GM18861 (cell line): ENCODE results near the gene IQCB1.
"Not testable (repeated sequence)": the region's sequence is repeated elsewhere in the genome, so short reads cannot be mapped to it uniquely, and the experiment has no call there.

Experiments
- ATAC-seq: cut with Tn5 transposase; IDR thresholded peaks from one replicate; pipeline ENCODE4 v1.9.1; 2021; ENCODE audit not compliant: unreplicated experiment

Gene IQCB1

DNA sequence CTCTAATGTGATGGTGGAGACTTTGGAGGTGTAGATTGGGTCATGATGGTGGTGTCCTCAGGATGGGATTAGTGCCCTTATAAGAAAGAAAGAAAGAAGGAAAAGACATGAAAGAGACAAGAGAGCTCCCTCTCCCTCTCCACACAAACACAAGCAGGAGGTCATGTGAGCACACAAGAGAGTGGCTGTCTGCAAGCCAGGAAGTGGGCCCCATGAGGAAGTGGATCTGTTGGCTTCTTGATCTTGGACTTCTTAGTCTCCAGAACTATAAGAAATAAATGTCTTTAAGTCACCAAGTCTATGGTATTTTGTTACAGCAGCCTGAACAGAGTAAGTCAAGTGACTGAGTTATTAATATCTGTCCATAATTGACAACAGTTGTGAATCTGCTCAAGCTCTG, 17.1 kb downstream of the IQCB1 start:
- ATAC-seq, result no peak

DNA sequence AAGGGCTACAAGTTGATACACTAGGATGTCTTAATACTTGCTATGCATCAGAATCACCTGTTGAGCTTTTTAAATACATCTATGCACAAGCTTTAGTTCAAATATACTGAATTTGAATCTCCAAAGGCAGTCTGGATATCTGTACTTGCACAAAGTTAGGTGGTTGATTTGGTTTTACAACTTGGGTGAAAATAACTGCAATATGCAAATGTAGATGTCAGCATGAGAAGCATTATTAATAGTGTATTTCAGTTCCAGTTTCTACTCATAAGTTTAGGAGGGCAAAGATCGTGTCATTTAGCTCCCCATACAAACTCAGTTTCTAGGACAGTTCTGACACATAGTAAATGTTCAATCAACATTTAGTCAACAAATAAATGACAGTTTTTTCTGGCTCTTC, 25.6 kb downstream of the IQCB1 start:
- peak; percentile 97 for ATAC-seq

DNA sequence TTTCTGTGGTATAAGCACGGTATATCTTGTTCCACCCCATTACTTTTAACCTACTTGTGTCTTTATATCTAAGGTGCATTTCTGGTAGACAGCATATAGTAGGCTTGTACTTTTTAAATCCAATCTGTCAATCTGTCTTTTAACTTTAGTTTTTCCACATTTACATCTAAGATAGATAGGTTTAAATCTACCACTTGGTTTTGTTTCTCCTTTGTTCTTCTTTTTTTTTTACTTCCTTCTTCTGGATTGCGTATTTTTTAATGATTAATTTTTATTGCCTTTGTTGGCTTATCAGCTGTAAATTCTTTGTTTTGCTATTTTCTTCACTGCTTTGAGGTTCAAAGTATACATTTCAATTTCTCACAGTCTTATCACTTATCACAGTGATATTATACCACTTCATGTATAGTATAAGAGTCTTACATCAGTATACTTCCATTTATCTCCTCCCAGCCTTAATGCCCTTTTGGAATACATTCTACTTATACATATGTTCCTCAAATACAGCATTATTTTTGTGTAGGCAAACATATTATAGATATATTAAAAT, 31.0 kb downstream of the IQCB1 start:
- no peak for ATAC-seq

DNA sequence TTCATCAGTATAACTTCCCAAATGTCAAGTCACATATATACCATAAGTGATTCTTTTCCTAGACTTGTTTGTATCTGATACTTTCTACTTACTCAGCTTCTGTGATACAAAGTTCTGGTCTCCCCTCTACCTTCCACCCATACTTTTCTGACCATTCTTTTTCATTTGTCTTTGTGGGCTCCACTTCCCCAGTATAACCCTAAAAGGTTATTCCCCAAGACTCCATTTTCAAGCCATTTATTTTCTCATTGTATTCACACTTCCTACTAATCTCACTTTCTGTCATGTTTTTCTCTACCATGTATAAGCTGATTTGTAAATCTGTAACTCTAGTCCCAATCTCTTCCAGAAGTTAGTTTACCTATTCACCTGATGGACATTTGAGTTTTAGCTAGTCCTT, 34.0 kb downstream of the IQCB1 start:
- ATAC-seq, result no peak

DNA sequence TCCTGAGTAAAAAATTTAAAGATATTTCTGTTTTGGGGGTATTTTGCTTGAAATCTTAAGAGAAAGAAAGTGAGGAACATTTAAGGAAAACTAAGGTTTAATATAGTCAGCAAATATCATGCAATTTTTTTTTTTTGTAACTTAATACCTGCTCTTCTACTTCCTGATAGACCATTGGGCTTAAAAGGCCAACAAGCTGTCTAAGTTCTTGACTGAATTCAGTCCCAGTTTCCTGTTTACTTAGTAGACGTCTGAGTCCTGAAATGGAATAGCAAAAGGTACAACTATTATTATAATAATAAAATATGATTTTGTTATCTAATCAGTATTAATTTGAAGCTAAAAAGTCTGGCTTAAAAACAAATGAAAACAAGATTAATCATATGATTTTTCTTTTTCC, 37.9 kb downstream of the IQCB1 start:
- no peak for ATAC-seq

DNA sequence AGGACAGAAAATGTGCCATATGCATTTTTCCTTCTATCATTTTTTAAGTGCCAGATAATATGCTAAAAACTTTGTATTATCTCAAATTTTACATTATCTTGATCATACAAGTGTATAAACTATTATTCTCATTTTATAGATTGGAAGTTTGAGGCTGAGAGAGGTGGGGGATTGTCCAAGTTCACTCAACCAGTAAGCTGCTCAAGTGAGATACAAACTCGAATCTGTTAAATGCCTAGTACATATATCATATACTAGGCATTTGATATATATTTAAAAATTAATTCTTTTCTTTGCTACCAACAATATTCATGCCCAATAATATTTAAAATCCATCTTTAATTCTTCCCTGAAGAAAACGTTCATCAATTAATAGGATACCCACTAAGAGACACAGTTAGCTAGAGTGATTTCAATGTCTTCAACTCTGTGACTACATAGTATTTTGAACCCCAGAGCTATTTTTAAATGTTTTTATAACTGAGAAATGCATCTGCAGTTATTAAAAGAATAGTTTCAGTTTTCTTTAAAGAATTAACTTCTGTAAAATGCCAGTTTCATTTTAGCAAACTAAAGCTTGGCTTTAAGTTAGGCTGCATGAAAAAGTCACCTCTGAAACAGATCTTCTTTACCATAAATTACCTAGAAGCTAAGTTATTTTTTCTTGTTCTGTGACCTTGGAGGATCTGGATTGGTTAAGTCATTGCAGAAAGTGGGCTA, 40.4 kb downstream of the IQCB1 start:
- no peak for ATAC-seq

DNA sequence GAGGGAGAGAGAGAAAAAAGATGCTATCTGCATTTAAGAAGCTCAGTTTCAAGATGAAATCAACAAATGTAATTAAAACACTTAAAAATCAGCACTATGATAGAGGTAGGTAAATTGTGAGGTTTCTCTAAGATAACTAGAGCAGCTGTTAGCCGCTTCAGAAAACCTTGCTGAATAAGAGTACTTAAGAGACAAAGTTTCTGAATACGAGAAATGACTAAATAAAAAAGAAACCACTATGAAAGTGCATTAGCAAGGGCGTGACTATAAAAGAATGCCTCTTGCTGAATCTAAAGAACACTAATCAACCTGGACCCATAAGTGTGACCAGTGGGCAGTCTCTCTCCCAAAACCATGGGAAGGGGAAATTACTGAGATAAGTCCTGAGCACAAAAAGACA, 41.8 kb downstream of the IQCB1 start:
- ATAC-seq, result no peak

DNA sequence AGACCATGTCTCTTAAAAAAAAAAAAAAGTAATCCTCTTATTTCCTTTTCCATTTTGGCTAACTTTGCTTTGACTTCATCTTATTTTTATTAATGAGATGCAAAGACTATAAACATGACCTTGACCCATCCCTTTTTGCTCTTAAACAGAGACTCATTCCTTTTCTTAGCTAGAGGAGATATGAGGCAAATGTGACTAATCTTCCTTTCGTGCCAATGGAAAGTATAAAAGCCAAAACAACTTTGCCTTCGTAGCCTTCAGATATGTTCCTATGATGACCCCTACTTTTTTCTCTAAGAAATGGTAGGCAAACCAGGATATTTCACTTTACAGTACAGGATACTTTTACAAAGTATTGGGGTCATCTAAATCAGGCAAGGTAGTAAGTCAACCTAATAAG, 48.4 kb downstream of the IQCB1 start:
- ATAC-seq, result no peak

DNA sequence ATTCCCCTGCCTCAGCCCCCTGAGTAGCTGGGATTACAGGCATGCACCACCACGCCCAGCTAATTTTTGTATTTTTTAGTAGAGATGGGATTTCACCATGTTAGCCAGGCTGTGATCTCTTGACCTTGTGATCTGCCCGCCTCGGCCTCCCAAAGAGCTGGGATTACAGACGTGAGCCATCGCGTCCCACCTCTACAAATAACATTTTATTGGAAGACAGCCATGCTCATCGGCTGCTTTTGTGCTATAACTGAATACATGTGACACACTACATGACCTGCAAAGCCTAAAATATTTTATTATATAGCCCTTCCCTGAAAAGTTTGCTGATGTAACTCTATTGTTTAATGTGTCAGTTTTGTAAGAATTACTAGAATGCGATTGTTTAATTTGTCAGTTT, 52.1 kb downstream of the IQCB1 start:
- ATAC-seq, result not testable (repeated sequence)

DNA sequence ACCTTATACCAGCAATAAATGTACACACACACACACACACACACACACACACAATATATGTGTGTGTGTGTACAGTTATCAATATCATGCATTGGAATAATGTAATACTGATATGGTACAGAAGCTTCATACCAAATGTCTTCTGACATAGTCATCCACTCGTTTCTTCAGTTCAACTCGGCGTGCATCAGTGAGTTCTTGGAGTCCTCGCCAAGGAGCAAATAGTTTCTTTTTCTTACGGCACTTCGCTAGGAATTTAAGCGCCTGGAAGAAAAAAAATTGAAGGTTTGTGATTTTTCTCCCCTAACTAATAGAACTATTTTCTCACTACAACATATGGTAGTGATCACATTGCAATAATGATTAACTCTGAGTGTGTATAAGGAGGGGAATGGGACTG, 53.2 kb downstream of the IQCB1 start:
- ATAC-seq, result no peak

DNA sequence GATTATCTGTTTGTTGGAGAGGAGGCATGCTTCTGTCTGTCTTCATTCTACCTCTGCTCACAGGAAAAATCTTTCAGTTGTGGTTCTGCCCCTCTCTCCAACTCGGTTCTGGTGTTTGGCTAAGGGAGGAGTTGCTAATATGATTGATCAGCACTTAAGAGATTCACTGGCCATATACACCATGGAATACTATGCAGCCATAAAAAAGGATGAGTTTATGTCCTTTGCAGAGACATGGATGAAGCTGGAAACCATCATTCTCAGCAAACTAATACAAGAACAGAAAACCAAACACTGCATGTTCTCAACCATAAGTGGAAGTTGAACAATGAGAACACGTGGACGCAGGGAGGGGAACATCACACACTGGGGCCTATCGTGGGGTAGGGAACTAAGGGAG, 59.8 kb downstream of the IQCB1 start:
- ATAC-seq, result not testable (repeated sequence)

DNA sequence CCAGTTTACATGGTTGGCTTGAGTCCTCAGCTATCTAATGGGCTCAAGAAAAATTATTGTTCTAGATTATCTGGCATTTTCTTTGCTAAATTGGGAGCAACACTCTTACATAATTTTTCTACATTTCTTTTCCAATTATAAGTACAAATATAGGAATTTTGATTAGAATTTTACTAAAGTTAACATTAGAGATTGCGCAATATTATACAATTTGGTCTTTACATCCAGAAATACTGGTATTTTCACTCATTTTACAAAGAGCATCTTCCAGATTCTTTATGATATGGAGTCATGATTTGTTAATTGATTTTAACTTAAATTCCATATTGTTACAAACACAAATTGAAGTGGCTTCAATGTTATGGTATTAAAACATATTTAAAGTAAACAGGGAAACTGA, 65.6 kb downstream of the IQCB1 start:
- ATAC-seq, result no peak

DNA sequence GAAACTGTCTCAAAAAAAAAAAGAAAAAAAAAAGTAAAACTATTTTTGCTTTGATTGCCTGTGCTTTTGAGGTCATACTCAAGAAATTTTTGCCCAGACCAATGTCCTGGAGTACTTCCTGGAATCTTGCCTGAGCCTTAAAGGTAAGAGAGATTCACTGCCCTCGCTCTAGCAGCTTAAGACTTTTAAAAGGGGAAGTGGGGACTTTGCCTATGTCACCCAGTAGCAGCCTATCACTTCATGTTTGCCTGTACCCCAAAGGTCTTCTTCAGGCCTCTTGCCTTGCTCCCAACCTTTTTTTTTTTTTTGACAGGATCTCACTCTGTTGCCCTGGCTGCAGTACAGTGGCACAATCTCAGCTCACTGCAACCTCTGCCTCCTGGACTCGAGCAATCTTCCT, 66.4 kb downstream of the IQCB1 start:
- no peak for ATAC-seq

DNA sequence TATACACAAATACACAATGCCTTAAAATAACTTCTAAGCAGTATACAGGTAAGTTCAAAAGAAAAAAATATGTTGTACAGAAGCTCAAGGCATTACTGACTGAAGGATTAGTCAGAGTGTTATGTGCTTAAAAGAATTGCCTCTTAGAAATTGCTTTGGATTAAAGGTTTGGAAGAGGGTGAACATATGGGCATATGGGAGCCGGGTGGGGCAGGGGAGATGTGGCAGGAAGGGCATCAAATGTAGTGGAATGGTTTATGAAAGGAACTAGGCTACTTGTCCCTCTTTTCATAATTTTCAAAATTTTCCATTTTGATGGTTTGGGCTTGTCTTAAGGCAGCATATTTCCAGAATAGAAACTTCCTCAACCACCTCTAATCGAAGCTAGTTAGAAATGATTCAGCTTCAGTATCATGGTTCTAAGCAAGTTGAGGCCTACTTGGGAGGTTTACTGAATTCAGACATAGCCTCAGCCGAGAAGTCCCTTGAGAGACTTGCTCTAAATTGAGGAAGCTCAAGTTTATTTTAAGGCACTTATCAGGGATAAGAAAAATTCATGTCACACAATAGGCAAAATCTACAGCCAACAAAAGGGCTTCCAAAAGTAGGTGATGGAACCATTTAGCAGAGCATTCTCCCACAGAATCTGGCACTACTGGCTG, 75.2 kb downstream of the IQCB1 start:
- ATAC-seq, result no peak

DNA sequence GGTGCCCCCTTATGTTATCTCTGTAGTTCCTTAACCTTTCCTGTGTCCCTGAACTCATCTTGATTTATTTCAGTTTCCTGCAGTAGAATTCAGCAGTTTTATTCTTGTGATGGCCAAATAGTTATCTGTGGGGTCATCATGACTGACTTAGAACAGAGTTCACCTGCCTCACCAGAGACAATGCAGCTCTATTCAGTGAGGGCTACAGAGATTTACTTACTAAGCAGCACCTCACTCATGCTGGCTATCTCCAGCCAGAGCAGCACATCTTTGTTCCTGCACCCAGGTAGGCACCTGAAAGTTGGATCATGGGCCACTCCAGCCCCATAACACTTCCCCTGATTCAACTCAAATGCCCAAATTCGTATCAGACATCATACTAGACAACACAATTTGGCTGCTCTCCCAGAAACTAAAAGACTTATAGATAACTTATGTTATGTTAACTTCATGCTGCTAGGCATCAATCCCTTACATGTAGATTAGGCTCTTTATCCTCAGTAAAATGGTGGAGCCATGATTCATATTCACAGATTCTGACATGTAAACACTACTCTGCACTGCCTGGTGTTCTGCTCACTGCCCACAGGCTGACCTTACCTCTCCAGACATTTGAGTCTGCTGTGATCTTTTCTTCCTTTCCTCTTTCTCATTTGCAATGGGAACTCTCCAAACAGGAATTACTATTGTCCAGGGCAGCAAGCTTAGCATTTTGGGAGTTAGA, 76.0 kb downstream of the IQCB1 start:
- no peak for ATAC-seq

DNA sequence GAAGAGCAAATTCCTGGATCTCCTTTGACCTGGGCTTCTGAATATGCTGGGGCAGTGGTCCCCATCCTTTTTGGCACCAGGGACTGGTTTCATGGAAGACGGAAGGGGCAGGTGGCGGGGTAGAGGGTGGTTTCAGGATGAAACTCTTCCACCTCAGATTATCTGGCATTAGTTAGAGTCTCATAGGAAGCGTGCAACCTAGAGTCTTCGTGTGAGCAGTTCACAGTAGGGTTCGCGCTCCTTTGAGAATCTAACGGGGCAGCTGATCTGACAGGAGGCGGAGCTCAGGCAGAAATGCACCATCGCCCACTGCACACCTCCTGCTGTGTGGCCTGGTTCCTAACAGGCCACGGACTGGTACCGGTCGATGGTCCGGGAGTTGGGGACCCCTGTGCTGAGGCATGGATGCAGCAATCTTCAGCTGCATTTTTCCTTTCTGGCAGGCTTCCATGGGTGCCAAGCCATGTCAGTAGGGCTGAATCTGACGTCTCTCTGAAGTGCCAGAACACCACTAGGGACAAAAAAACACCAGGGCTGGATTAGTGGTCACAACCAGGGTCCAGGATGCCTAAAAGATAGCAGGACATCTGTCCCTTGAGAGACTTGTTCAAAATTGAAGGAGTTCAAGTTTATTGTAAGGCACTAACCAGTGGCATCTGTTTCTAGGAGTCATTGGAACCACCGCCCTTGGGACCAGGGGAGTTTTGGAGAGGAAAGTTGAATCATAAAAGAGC, 76.9 kb downstream of the IQCB1 start:
- ATAC-seq, result no peak

DNA sequence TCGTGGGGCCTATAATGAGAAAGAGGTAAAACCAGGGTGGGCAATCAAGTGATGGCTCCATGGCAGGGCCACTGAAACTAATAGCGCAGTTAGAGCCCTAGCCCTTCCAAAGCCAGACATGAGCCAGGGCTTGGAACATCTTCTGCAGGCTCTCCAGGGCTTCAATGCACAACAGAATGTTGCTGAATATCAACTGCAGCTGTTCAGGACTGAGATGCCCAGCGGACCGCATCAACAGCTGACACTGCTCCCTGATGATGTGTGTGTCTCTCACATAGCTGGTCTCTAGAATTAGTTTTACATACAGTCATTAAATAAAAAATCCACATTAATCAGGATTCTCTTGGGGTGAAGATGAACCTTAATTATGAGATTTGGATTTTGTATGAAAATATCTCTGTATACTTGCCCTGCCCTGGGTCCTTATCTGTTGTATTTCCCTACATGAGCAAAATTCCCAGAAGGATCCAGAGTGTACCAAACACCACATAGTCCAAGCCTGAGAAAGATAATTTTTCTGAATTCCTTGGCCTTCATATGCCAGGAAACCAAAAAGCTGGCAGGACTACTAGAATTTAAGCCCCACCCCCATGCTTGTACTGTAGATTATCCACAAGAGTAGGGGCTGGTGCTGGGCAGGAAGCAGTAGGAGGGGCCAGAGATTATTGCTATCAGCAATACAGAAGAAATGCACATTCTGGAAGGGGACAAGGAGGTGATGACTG, 77.6 kb downstream of the IQCB1 start:
- ATAC-seq, result no peak

DNA sequence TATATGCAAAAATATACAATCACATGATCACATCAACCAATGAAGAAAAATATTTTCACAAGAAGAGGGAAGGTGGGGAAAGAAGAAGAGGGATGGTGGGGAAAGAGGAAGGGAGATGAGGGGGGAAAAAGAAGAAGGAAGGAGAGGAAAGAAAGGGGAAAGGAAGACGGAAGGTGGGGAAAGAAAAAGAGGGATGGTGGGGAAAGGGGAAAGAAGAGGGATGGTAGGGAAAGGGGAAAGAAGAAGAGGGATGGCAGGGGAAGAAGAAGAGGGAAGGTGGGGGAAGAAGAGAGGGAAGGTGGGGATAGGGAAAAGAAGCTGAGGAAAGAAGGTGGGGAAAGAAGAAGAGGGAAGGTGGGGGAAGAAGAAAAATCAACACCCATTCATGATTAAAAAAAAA, 82.1 kb downstream of the IQCB1 start:
- no peak for ATAC-seq

DNA sequence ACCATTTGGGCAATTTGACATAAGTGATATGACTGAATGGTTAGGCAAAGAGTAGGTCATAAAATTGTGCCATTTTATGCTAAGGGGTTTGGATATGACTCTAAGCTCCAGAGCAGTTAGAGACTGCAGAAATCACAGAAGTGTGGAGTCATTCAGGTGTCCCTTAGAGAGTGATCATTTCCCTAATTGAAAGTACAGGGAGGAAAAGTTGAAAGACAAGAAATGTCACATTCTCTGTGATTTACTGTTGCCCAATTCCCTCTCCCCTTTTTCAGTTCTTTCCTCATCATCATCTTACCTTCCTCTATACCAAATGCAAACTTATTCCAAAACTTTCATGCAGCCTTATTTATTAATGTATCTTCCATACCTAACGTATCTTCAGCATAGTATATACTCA, 82.6 kb downstream of the IQCB1 start:
- no peak for ATAC-seq

DNA sequence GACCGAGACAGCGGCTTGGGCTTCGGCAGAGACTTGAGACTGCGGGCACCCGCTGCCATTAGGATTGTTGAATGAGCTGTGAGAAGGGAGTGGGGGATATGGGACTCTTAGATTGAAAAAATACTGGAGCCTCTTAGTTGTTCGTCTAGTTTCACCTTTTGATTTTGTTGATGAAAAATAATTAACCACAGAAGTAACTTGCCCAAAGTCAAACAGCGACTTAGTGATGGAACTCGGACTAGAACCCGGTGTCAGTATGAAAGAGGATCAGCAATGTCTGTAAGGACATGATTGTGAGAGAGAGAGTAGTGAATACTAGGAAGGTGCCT, 84.8 kb downstream of the IQCB1 start:
- ATAC-seq, result no peak
